CMK (cell line): ENCODE data around the gene TPP2.

ENCODE experiments used
- DNase-seq: peaks from one replicate; pipeline ENCODE4 v3.0.0-alpha.2; 2010; ENCODE audit warnings: low read depth

Gene TPP2

GRCh38 chr13:102657630-102658029, 60.8 kb downstream of the TPP2 start:
- DNase-seq: no peak

- DNase-seq: no peak
These were observed 61.9 kb downstream of the TPP2 start for GRCh38 chr13:102658660-102659059.

- DNase-seq: no peak
These were observed 62.5 kb downstream of the TPP2 start for GRCh38 chr13:102659168-102659713.

- DNase-seq: no peak
These were observed 70.2 kb downstream of the TPP2 start for GRCh38 chr13:102667023-102667422.

- DNase-seq: no peak
These were observed 71.1 kb downstream of the TPP2 start for GRCh38 chr13:102667911-102668310.

GRCh38 chr13:102670130-102670529, 73.3 kb downstream of the TPP2 start:
- DNase-seq: no peak

- no peak for DNase-seq
These were observed 78.3 kb downstream of the TPP2 start for GRCh38 chr13:102675115-102675514.

GRCh38 chr13:102677122-102677521, 80.3 kb downstream of the TPP2 start:
- no peak for DNase-seq

- no peak for DNase-seq
These were observed 81.7 kb downstream of the TPP2 start for GRCh38 chr13:102678339-102679107.

- no peak for DNase-seq
These were observed 82.8 kb downstream of the TPP2 start for GRCh38 chr13:102679449-102680132.

- no peak for DNase-seq
These were observed 83.4 kb downstream of the TPP2 start for GRCh38 chr13:102680133-102680717.

- no peak for DNase-seq
These were observed 84.3 kb downstream of the TPP2 start for GRCh38 chr13:102680842-102681740.

GRCh38 chr13:102682211-102682610, 85.4 kb downstream of the TPP2 start:
- no peak for DNase-seq

GRCh38 chr13:102682727-102683126, 85.9 kb downstream of the TPP2 start:
- DNase-seq: no peak

GRCh38 chr13:102683637-102684036, 86.9 kb downstream of the TPP2 start:
- DNase-seq: no peak

- no peak for DNase-seq
These were observed 89.2 kb downstream of the TPP2 start for GRCh38 chr13:102686024-102686423.

GRCh38 chr13:102687520-102687919, 90.7 kb downstream of the TPP2 start:
- no peak for DNase-seq

- DNase-seq: no peak
These were observed 91.7 kb downstream of the TPP2 start for GRCh38 chr13:102688306-102688973.

- DNase-seq: no peak
These were observed 94.1 kb downstream of the TPP2 start for GRCh38 chr13:102690883-102691282.

GRCh38 chr13:102692491-102692826, 95.7 kb downstream of the TPP2 start:
- no peak for DNase-seq

- no peak for DNase-seq
These were observed 96.5 kb downstream of the TPP2 start for GRCh38 chr13:102693250-102693649.
